Activated CD4-positive, alpha-beta T cell treated with anti-CD3 and anti-CD28 coated beads, Interleukin-2, amount 50 U/mL, for 48 hours (primary cell): ENCODE measurements around the gene TRAPPC10.

ENCODE experiments used
- DNase-seq, 2 experiments: peaks; one replicate each; pipeline ENCODE4 v3.0.0-alpha.2; 2020

The TRAPPC10 gene

GRCh38 chr21:44071359-44072104, 59.4 kb downstream of the TRAPPC10 start:
- DNase-seq: no peak

GRCh38 chr21:44072111-44072510, 60.0 kb downstream of the TRAPPC10 start:
- DNase-seq: no peak

- DNase-seq: no peak
Observed at GRCh38 chr21:44074315-44074958, 62.3 kb downstream of the TRAPPC10 start.

- DNase-seq: no peak
Observed at GRCh38 chr21:44076316-44076715, 64.2 kb downstream of the TRAPPC10 start.

- DNase-seq: no peak
Observed at GRCh38 chr21:44078411-44078981, 66.4 kb downstream of the TRAPPC10 start.

GRCh38 chr21:44079446-44079845, 67.3 kb downstream of the TRAPPC10 start:
- DNase-seq: no peak

GRCh38 chr21:44079846-44080245, 67.7 kb downstream of the TRAPPC10 start:
- no peak for DNase-seq

GRCh38 chr21:44082648-44083440, 70.7 kb downstream of the TRAPPC10 start:
- DNase-seq: no peak

- peak; percentile 62 to 74 for DNase-seq
Observed at GRCh38 chr21:44083631-44084291, 71.7 kb downstream of the TRAPPC10 start.

- no peak for DNase-seq
Observed at GRCh38 chr21:44084496-44085241, 72.6 kb downstream of the TRAPPC10 start.

- DNase-seq: no peak
Observed at GRCh38 chr21:44085491-44086321, 73.6 kb downstream of the TRAPPC10 start.

- no peak for DNase-seq
Observed at GRCh38 chr21:44086636-44087425, 74.7 kb downstream of the TRAPPC10 start.

- no peak for DNase-seq
Observed at GRCh38 chr21:44087426-44088400, 75.6 kb downstream of the TRAPPC10 start.

- DNase-seq: no peak
Observed at GRCh38 chr21:44088401-44088780, 76.3 kb downstream of the TRAPPC10 start.

GRCh38 chr21:44089001-44089911, 77.1 kb downstream of the TRAPPC10 start:
- no peak for DNase-seq

GRCh38 chr21:44090325-44090724, 78.2 kb downstream of the TRAPPC10 start:
- no peak for DNase-seq

GRCh38 chr21:44092211-44092610, 80.1 kb downstream of the TRAPPC10 start:
- no peak for DNase-seq

- DNase-seq: peak in 1 of 2 experiments; percentile 1
Observed at GRCh38 chr21:44093761-44094160, 81.7 kb downstream of the TRAPPC10 start.
